GM21526 (cell line): Measurements from ENCODE around the gene HSPA1B.
"Not testable (repeated sequence)": the region's sequence is repeated elsewhere in the genome, so short reads cannot be mapped to it uniquely, and the experiment has no call there.

Source experiments
- ATAC-seq: cut with Tn5 transposase; IDR thresholded peaks from one replicate; pipeline ENCODE4 v1.9.1; 2021; ENCODE audit warnings: moderate library complexity; ENCODE audit not compliant: unreplicated experiment, low FRiP score

The HSPA1B gene

DNA sequence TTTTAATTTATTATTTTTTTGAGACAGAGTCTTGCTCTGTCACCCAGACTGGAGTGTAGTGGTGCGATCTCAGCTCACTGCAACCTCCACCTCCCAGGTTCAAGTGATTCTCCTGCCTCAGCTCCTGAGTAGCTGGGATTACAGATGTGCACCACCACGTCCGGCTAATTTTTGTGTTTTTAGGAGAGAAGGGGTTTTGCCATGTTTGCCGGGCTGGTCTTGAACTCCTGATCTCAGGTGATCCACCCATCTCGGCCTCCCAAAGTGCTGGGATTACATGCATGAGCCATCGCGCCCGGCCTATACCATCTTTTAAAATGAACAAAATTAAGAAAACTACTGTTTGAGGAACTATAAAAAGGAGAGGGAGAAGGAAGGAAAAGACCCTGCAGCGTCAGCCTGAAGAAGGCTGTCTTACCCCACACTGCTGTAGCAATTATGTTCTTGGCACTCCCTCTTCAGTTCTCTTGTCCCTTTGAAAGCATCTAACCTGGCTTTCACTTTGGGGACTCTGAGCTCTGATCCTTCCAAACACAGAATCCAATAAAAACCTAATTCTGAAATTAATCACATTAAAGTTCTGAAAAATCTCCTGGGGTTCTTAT lies 3.8 kb upstream of the HSPA1B start:
- ATAC-seq: not testable (repeated sequence)

DNA sequence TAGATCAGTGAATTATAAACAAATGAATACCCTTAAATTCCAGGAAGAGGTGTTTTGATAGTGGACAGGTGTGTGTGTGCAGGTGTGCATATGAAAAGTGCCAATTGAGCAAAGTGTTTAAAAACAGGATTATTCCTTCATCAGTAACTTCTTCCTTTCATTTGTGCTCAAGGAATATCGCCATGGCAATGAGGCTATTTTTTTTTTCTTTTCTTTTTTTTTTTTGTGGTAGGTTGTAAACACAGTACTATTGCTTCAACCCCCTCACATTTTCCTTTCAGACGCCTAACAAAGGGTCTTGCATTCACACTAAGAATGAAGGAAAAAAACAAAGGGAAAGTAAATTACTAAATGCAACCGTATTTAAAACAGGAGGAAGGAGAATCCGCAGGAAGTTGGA lies 2.0 kb upstream of the HSPA1B start:
- no peak for ATAC-seq

DNA sequence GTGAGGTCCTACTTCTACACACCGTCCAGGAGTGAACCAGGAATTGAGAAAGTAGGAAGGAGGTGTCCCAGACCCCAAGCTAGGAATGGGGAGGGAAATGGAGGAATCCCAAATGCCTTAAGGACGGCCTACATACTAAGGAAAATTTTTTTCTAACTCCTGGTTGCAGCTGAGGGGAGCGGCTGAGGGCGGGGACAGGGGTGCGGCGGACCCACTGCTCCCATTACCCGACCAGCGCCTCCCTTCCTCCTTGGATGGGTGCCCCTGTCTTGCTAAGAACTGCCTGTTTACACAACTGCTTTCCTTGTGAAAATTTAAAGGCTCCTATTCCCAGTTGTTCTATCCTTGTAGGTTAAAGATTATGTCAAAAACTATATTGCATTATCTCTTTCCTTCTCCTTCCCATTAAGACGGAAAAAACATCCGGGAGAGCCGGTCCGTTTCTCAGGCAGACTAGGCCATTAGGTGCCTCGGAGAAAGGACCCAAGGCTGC lies 699 bp upstream of the HSPA1B start:
- ATAC-seq: no peak

DNA sequence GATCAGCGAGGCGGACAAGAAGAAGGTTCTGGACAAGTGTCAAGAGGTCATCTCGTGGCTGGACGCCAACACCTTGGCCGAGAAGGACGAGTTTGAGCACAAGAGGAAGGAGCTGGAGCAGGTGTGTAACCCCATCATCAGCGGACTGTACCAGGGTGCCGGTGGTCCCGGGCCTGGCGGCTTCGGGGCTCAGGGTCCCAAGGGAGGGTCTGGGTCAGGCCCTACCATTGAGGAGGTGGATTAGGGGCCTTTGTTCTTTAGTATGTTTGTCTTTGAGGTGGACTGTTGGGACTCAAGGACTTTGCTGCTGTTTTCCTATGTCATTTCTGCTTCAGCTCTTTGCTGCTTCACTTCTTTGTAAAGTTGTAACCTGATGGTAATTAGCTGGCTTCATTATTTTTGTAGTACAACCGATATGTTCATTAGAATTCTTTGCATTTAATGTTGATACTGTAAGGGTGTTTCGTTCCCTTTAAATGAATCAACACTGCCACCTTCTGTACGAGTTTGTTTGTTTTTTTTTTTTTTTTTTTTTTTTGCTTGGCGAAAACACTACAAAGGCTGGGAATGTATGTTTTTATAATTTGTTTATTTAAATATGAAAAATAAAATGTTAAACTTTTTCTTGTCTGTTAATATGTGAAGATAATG lies 2.2 kb downstream of the HSPA1B start:
- ATAC-seq: no peak

DNA sequence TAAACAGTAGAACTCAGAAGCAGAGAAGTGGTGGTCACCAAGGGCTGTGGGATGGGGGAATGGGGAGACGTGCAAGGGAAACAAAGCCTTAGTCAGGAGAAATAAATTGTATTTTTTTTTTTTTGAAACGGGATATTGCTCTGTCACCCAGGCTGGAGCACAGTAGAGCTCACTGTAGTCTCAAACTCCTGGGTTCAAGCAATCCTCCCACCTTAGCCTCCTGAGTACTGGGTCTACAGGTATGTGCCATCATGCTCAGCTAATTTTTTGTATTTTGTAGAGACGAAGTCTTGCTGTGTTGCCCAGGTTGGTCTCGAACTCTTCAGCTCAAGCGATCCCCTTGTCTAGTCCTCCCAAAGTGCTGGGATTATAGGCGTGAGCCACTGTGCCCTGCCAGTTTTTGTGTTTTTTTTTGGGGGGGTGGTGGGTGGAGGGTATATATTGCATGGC lies 3.4 kb downstream of the HSPA1B start:
- no peak for ATAC-seq

DNA sequence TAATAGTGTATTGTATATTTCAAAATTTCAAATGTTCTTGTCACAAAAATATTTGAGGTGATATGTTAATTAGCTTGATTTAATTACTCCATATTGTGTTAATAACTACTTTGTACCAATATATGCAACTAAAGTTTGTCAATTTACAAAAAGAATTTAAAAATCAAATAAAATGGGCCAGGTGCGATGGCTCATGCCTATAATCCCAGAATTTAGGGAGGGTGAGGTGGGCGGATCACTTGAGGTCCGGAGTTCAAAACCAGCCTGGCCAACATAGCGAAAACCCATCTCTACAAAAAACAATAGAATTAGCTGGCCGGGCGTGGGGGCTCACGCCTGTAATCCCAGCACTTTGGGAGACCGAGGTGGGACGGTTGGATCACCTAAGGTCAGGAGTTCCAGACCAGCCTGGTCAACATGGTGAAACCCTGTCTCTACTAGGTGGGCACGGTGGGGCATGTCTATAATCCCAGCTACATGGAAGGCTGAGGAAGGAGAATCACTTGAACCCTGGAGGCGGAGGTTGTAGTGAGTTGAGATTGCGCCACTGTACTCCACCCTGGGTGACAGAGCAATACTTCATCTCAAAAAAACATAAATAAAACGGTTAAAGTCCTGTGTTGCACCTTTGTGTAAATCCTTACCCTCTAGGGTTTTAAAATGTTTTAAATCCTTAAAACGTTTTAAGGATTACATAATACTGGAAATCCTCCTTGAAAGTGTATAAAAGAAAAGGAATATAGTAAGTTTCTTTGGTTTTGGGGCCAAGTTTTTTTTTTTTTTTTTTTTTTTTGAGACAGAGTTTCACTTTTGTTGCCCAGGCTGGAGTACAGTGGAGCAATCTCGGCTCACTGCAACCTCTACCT lies 4.0 kb downstream of the HSPA1B start:
- no peak for ATAC-seq

DNA sequence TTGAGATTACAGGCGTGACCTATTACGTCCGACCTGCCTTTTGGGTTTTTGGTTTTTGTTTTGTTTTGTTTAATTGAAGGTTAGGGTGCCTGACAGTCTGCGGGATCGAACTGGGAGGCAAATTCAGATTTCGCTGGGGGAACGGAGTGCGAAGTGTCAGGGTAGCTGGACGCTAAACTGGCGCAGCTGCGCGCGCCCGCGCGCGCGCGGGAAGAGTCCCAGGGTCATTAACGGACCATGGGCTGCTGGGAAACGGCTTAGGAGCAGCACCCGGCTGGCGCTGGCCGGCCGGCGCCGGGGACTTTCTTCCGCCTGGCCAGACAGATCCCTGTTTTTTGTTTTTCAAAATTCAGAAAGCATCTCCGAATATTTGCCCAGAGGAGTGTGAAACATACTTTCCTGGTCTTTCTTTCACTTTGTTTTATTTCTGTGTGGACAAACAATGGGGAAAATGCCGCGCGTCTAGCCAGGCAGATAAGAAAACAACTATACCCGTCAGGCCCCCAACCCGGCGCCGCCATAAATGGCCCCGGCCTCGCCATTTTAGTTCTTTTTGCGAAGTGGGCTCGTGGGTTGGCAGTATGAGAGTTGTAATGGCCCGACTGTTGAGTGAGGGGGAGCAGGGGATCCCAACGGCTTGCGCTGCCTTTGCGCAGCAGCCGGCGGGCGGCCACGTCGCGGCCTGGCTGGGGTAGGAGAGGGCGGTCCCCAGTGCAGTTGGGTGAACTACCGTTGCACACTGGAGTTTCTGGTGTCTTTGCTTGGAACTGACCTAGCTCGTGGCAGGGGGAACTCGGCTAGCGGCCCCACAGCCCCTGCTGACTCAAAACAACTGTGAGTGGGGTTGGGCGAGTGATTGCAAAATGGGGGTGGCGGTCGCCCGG lies 7.1 kb downstream of the HSPA1B start:
- ATAC-seq: peak; percentile 35

DNA sequence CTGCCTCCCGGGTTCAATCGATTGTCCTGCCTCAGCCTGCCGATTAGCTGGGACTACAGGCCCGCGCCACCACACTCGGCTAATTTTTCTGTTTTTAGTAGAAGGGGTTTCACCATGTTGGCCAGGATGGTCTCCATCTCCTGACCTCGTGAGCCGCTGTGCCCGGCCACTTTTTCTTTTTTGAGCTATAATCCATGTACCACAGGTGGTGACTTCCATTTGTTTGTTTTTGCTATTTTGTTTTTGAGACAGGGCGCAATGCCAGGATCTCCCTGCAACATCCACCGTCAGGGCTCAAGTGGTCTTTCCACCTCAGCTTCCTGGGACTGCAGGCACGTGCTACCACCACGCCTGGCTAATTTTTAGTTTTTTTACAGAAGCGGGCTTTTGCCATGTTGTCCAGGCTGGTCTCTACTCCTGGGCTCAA lies 8.5 kb downstream of the HSPA1B start:
- ATAC-seq: no peak

DNA sequence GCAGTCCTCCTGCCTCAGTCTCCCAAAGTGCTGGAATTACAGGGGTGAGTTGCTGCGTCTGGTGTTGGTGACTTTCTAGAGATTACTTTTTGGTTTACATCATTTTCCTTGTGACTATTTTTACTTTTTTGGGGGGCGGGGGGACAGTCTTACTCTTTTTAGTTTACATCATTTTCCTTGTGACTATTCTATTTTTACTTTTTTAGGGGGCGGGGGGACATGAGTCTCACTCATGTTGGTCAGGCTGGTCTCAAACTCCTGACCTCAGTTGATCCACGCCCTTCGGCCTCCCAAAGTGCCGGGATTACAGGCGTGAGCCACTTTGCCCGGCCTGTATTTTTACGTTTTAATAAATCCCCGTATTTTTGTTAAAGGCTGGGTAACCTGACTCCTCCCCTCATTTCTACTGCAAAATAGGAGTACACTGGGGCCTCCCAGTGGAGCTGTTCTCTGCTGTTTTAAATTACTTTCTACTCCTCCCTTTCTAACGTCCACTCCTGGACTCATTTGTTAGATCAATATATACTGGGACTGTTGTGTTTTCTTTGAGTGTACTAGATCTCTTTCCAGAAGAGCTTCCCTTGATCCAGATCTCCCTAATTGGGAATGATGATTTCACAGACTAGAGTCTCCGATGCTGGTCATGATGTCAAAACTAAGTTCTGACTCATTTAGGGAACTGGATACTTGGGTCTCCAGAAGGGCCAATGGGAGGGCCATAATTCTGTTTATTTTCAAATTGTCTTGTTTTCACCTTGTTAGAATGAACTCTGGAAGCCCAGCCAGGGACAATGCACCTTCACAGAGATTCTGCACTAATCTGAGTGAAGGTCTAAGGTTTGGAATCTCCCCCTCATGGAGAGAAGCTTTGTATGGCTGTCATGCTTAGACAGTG lies 9.2 kb downstream of the HSPA1B start:
- no peak for ATAC-seq

DNA sequence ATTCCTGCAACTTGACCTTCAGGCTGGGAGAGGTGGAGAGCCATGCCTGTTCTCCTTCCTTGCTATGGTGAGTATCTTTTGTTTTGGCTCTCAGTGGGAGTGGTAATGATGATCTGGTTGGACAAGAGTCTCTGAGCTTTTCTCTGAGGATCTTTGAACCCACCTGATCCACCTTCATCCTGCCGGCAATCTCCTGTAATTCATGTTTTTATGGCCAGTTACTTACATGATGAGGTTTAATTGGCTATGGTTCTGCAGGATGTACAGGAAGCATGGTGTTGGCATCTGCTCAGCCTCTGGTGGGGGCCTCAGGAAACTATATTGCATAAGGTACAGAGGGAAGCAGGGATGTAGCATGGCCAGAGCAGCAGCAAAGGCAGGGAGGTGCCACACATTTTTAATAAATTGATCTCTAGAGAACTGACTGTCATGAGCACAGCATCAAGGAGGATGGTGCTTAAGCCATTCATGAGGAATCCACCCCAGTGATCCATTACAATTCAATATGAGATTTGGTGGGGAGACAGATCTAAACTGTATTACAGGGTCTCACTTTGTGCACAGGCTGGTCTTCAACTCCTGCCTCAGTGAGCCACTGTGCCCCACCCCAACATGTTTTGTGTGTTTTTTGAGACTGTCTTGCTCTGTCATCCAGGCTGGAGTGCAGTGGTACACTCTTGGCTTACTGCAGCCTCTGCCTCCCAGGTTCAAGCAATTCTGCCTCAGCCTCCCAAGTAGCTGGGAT lies 10.0 kb downstream of the HSPA1B start:
- no peak for ATAC-seq

DNA sequence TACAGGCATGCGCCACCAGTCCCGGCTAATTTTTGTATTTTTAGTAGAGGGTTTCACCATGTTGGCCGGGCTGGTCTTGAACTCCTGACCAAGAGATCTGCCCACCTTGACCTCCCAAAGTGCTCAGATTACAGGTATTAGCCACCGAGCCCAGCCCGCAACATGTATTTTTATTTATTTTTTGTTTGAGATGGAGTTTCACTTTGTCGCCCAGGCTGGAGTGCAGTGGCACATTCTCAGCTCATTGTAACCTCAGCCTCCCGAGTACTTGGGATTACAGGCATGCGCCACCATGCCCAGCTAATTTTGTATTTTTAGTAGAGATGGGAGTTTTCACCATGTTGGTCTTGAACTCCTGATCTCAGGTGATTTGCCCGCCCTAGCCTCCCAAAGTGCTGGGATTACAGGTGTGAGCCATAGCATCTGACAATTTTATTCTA lies 10.6 kb downstream of the HSPA1B start:
- ATAC-seq: not testable (repeated sequence)

DNA sequence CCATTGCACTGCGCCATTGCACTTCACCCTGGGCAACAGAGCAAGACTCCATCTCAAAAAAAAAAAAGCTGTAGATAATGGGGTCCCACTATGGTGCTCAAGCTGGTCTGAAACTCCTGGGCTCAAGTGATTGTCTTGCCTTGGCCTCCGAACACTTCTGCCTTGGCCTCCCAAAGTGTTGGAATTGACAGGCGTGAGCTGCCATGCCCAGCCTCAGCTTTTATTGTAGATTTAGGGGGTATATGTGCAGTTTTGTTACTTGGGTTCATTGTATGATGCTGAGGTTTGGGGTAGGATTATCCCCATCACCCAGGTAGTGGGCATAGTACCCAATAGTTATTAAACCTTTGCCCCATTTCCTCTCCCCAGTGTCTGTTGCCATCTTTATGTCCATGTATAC lies 11.4 kb downstream of the HSPA1B start:
- ATAC-seq: no peak

DNA sequence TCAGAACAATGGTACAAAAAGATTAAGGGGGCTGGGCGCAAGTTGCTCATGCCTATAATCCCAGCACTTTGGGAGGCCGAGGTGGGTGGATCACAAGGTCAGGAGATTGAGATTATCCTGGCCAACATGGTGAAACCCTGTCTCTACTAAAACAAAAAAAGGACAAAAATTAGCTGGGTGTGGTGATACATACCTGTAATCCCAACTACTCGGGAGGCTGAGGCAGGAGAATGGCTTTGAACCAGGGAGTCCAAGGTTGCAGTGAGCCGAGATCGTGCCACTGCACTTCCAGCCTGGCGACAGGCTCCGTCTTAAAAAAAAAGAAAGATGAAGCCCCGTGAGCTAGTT lies 12.2 kb downstream of the HSPA1B start:
- not testable (repeated sequence) for ATAC-seq

DNA sequence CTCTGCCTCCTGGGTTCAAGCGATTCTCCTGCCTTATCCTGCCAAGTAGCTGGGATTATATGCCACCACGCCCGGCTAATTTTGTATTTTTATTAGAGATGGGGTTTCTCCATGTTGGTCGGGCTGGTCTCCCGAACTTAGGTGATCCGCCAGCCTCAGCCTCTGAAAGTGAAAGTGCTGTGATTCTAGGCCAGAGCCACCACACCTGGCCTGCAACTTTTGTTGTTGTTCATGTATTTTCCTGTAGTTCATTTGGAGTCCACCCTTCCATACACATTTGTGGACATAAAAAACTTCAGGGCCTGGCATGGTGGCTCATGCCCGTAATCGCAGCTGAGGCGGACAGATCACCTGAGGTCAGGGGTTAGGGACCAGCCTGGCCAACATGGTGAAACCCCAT lies 14.5 kb downstream of the HSPA1B start:
- no peak for ATAC-seq

DNA sequence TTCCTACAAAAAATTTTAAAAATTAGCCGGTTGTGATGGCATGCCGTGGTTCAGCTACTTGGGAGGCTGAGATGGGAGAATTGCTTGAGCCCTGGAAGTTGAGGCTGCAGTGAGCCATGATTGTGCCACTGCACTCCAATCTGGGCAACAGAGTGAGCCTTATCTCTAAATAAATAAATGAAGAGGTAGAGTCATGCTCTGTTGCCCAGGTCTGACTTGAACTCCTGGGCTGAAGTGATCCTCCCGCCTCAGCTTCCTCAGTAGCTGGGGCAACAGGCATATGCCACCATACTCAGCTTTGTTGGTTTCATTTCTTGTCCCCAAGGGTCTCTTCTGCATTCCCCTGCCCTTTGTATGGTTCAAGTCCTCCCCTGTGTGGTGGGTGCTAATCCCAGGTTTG lies 17.0 kb downstream of the HSPA1B start:
- no peak for ATAC-seq

DNA sequence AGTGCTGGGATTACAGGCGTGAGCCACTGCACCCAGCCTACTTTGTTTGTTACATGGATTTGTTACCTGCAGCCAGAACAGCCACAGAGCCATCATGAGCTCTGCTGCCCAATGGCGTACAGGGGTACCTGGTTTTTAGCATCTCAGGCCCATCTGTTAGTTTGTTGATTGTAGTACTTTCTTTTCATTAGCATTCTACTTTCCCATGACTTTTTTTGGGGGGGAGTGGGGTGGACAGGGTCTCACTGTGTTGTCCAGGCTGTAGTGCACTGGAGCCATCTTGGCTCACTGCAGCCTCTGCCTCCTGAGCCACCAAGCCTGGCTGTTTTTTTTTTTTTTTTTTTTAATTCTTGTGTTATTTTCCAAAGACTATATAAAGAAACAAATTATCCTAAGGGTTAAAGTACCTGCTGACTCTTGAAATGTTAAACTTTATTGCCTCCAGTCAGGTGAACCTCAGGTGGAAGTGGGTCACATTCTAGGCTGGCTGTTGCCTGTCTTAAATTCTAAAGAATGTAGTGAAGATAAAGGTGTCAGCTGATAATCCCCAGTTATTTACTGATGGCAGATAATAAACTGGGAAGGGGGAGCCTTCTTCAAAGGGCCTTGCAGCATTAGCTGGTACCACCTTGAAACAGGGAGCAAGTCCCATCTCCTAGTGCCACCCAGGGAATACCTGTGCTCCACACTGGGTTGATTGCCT lies 19.9 kb downstream of the HSPA1B start:
- ATAC-seq: no peak

DNA sequence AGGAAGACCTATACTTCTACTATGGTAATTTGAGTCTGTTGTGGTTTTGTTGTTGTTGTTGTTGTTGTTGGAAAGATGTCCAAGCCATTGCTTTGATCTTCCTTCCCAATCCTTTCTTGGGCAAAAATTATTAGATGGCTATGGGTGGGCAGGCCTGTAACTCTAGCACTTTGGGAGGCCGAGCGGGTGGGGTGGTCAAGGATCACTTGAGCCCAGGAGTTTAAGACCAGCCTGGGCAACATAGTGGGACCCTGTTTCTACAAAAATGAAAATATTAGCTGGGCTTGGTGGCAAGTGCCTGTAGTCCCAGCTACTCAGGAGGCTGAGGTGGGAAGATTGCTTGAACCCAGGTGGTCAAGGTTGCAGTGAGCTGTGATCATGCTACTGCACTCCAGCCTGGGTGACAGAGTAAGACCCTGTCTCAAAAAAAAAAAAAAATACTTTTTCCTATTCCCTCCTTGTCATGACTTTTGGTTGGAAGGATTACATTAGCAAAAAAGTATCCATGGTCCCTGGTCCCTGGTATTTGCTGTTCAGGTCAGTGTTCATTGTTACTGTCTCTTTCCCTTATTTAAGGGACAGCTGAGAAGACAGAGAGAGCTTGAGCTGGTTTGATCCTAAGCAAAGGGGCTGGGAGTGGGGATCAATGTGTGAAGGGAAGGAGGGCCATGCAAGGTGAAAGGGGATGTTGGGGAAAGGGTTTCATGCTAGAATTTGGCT lies 23.4 kb downstream of the HSPA1B start:
- no peak for ATAC-seq

DNA sequence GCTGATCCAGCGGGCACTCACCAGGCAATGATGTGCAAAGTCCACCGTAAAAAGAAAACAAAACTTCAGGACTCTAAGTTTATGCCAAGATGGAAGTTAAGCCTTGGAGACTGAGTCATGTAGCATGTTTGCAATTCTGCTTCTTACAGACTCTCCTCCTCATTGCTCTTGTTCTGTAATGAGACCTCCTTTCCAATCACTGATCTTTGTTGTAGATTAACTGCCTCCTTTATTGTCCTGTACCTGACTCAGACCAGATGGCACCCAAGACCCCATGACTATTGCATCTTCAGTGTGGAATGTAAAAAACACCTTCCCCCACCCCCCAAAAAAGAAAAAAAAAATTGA lies 23.9 kb downstream of the HSPA1B start:
- no peak for ATAC-seq
